GM19351 (cell line): ENCODE results near the gene GPT2.

ENCODE experiments used
- ATAC-seq: cut with Tn5 transposase; IDR thresholded peaks from one replicate; pipeline ENCODE4 v1.9.1; 2021; ENCODE audit warnings: mild to moderate bottlenecking, moderate library complexity; ENCODE audit not compliant: unreplicated experiment

Gene GPT2, protein sequence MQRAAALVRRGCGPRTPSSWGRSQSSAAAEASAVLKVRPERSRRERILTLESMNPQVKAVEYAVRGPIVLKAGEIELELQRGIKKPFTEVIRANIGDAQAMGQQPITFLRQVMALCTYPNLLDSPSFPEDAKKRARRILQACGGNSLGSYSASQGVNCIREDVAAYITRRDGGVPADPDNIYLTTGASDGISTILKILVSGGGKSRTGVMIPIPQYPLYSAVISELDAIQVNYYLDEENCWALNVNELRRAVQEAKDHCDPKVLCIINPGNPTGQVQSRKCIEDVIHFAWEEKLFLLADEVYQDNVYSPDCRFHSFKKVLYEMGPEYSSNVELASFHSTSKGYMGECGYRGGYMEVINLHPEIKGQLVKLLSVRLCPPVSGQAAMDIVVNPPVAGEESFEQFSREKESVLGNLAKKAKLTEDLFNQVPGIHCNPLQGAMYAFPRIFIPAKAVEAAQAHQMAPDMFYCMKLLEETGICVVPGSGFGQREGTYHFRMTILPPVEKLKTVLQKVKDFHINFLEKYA

DNA sequence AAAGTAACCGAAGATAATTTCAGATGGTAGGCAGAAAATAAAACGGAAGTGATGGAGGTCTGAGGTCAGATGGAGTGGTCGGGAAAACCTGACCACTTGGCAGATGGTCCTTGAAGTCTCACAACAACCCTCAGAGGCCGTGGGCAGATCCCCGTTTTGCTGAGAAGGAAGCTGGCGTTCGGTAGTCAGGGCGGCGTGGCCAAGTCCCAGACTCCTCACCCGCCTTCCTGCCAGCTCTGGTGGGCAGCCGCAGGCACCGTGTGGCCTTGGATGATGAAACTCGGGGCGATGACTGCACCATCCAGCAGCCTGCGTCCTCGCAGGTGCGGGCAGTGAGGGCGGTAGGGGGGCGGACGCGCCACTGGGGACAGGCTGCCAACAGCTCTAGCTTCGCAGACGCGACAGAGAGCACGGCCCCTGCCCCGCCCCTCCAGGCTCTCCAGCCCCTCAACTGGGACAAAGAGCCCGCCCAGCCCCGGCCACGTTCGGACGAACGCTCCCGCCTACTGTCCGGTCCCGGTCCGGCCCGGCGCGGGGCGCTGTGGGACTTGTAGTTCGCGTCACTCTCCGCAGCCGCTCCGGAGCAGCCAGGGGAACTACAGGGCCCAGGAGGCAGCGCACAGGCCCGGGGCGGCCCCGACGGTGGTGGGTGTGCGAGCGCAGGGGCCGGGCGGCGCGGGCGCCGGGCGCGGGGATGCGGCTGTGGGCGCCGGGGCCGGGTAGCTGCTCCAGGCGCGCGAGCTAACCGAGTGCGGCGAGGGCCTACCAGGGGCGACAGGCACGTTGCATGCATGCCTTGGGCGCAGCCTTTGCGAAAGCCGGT, at the start of gene GPT2:
GPT2 (plus strand) TSS at position 673 of the 823 bp plus-strand sequence. CDS start 354 bp downstream, outside the sequence.
- peak; percentile 96 for ATAC-seq

DNA sequence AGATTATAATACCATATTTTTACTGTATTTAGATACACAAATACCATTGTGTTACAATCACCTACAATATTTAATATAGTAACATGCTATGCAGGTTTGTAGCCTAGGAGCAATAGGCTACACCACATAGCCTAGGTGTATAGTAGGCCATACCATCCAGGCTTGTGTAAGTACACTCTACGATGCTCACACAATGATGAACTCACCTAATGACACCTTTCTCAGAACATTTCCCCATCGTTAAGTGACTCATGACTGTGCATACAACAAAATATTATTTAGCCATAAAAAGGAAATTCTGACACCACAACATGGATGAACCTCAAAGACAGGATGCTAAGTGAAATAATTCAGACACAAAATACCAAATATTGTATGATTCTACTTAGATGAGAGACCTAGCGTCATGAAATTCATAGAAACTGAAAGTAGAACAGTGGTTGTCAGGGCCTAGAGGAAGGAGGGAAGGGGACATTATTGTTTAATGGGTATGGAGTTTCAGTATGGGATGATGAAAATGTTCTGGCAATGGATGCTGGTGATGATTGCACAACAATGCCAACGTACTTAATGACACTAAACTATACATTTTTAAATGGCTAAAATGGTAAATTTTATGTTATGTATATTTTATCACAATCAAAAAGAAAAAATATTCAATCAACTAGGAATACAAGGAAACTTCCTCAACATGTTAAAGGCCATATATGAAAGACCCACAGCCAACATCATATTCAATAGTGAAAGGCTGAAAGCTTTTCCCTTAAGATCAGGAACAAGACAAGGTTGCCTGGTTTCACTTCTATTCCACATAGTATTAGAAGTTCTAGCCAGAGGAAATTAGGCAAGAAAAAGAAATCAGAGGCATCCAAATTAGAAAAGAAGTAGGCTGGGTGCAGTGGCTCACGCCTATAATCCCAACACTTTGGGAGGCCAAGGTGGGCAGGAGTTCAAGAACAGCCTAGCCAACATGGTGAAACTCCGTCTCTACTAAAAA, 47.3 kb upstream of the GPT2 start:
- no peak for ATAC-seq

DNA sequence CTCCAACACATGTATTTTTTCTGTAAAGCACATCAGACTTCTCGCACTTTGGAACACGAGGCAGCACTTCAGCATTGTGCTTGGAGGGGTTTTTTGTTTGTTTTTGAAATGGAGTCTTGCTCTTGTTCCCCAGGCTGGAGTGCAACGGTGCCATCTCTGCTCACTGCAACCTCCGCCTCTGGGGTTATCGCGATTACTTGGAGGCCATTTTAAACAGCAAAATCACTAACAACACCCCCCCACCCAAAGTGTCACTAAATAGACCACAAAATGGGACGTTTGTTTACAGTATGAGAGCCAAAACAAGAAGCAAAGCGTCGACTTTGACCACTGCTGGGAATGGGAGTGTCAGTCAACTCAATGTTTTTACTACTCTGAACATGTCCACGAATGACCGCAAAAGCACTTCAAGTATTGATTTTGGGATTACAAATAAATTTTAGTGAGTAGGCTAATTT, 44.1 kb upstream of the GPT2 start:
- ATAC-seq: no peak

DNA sequence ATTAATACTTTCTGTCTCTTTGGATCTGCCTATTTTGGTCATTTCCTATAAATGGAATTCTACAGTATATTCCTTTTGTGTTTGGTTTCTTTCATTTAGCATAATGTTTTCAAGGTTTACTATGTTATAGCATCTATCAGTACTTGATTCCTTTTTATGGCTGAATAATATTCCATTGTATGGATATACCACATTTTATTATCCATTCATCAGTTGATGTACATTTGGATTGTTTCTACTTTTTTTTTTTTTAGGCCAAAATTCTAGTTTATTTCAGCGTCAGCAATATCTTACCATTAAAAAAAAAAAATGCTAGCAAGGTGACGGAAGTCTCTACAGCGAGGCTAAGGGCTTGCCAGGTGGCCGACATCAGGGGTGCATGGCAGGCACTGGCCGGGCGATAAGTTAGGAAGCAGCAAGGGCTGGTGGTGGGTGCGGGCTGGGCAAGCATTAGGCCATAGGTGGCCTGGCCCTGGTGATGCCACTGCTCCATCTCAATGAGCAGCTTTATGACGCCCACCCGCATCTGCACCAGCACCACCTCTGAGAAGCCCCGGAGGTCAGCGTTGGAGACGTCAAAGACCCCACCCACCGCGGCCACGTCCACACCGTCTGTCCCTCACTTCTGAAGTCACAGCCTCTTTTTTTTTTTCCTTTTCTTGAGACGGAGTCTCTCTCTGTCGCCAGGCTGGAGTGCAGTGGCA, 41.8 kb upstream of the GPT2 start:
- ATAC-seq: no peak

DNA sequence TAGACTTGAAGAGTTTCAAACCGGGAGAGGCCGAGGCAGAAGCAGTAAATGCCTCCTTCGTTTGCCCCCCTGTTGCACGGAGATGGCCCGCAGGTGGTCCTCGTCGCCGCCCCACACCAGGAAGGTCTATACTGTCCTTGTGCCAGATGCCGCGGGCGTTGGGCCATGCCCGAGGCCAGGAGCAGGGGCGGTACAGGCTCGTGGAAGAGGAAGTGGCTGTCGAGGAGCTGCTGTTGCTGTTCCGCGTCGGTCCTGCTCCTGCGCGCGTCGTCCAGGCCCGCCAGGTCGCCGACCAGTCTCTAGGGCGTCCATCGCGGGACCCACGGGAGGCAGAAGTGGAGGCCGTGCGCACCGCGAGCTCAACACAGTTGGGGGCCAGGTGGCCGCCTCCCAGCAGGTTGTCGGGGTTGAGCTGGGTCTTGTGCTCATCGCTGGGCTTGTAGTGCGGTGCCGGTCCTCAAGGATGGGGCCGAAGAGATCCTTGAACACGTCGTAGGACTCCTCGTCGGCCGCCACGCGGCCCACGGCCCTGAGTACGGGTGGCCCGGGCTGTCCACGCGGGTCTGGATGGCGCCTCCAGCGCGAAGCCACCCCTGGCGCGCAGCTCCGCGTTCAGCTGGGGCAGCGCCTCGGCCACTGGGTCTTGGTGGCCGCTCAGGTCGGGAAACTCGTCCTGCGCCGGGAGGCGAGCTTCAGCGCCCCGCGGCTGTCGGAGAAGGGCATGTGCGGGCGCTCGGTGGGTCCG, 40.1 kb upstream of the GPT2 start:
- no peak for ATAC-seq

DNA sequence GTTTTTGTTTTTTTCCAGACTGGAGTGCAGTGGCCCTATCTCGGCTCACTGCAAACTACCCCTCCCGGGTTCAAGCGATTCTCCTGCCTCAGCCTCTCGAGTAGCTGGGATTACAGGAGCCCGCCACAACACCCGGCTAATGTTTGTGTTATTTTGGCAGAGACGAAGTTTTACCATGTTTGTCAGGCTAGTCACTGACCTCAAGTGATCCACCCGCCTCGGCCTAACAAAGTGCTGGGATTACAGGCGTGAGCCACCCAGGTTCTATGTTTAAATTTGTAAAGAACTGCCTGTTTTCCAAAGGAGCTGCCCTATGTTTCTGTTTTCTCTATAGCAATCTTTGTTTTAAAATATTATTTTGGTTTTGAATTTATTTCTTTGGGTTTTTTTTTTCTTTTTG, 39.4 kb upstream of the GPT2 start:
- ATAC-seq: no peak

DNA sequence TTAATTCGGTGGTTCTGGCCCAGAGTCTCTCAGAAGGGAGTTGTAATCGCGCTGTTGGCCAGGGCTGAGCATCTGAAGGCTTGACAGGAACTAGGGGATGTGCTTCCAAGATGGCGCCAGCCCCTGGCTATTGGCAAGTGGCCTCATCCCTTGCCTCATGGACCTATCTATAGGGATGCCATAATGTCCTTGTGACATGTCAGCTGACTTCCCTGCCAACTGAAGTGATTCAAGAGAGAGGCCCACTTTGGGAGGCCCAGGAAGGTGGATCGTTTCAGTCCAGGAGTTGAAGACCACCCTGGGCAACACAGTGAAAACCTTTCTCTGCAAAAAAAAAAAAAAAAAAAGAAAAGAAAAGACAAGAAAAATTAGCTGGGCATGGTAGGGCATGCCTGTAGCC, 38.2 kb upstream of the GPT2 start:
- ATAC-seq: no peak

DNA sequence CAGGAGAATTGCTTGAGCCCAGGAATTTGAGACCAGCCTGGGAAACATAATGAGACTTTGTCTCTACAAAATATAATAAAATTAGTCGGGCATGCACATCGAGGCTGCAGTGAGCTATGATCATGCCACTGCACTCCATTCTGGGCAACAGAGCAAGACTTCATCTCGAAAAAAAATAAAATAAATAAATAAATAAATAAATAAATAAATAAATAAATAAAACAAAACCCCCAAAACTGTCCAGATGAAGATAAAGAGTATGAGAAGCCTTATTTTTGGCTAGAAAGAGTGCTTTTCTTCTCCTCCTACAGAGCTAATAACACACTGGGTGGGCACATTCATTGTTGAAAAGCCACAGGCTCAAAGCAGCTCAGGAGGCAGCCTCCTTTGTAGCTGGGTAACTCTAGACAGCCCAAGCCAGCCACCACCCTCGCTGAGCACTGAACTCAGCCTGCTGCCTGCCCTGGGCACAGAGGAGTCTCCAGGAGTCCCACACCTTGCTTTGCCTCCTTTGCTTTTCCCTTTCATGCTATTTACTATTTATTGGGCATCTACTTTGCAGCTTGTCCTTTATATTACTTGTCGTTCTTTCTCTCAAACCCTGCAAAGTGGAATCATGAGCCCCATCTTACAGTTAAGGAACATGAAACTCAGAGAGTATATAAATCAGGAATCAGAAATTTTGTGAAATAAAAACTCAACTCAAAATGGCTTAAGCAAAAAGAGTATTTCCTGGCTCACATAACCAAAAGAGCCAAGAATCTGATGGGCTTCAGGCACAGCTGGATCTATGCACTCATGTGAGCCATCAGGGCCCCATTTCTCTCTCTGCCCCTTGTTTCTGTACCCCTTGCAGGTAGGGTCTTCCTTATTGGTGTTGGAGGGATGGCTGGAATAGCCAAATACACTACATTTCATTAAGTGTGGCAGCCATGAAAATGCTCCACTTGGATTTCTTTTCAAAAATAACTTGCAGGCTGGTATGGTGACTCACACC, 35.1 kb upstream of the GPT2 start:
- ATAC-seq: no peak

DNA sequence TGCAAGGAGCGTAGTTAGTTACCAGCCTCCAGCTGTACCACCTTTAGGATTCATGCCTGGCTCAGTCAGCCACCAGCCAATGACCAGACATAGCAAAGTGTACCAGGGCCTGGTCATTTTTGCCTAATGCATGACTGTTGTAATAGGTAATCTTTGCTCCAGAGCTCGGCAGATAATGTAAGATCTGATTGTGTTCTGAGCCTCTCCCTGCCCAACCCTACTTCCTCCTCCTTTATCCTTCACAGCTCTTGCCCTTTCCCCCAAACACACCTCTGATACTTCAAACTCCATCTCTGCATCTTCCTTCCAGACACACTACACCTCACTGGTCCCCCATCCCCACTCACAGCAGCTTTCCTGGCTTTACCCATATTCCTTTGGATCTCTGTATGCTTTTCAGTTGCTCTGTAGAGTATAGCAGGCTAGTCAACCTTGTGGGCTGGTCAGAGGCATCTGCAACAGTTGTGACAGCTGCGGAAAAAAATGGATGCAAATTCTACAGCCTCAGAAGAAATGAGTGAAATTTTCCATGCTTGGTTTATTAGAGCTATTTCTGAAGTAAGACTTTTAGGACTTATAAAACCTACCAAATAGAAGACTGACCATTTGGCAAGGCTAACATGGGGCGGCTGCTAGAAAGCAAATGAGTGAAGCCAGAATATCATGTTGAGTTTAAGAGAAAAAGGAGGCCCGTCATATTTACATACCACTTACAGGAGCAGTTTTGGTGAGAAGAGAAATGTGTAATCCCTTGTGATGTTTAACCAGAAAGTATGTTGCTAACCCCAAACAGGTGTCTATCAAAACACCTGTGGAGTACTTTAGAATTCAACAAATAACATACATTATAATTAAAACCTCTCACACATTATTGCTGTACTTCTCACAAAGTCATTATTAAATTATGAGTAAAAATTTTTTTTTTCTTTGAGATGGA, 33.3 kb upstream of the GPT2 start:
- ATAC-seq: peak; percentile 76

DNA sequence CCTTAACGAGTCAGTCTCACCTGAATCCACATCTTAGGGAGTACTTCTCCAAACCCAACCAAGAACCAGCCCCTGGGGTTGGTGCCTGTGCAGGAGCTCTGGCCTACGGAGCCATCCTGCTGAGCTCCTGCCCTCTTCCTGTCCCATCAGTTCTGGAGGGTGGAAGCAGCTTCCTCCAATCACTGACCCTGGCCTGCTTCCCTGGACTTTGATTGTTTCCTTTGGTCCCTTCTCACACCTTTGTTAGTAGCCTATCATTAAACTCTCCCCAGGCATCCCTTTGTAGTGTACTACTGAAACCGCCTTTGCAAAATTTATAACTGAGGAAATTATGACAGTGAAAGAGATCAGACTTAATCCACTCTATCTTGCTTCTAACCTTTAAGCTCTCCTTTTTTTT, 32.0 kb upstream of the GPT2 start:
- ATAC-seq: no peak

DNA sequence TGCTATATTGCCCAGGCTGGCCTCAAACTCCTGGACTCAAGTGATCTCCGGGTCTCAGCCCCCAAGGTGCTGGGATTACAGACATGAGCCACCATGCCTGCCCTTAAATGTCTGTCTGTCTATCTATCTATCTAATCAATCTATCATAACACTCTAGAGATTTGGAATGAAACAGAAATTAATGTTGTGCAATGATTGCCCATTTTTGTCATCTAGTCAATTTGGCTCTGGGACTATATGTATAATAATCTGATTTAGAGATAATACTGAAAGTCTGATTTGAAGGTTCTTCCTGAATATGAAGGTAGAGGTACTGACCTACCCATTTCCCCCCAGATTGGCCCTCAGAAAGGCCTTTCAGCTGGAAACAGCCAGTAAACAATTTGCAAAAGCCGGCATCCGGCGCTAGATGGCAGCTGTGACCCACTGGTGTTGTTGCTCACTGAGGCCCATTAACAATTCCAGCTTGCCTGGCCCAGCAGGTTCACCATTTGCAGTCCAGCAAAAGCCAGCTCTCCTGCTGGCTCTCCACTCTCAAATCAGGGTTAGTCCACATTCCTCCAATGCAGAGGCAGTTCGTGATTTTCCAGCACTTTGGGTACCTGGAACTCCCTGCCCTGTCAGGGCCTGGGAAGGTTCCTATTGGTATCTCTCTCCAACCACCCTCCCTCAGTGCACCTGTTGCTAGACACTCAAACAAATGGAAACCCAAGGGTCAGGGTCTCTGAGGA, 30.3 kb upstream of the GPT2 start:
- ATAC-seq: no peak

DNA sequence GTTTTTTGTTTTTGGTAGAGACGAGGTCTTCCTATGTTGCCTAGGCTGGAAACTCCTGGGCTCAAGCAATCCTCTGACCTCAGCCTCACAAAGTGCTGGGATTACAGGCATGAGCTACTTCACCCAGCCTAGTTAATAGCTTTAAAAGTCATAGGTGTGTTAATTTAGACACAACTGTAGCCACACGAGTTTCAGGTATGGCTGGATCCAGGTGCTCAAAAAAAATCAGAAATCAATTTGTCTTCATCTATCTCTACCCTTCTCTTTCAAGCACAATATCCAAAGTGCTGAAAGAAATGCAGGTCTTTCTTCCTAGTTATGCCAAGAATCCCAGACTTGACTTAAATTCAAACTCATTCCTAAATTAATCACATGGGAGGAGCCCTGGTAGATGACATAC, 29.3 kb upstream of the GPT2 start:
- ATAC-seq: no peak

DNA sequence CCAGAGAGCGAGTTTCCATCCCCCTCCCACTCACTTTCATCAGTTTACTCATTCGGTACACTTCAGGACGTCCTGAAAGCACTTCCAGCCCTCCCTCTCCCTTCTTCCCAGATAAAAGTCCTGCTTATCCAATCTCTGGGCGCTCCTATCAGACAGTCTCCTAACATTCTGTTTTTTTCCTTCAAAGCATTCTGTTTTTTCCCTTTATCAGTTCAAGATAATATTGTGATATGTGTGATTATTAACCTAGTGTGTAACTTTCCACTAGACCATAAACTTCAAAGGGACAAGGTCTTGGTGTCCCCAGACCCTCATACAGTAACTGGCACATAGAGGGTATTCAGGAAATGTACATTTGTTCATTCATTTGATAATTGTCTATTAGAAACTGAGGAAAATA, 28.8 kb upstream of the GPT2 start:
- no peak for ATAC-seq

DNA sequence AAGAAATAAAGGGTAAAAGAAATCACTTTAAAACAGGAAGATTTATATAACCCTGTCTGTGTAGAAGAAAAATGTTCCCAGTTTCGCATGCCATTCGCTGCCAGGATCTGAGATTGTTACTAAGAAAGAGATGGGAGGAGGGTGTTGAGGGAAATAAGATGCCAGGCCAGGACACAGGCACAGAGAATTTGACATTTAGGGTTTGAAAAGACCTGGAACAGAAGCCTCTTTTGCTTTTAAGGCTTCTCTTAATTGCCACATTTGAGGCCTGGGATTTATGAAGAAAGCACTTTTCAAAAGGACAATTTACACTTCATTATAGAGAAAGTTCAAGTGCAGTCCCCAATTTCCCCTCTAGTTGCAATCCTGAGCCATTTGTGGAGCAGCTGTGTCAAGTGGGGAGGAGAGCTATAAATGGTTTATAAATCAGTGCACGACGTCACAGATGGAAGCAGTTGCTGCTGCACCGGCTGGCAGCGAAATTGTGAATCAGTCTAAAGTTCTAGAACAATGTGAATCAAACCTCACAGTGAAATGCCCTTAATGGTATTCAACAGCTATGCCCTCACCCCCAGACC, 26.7 kb upstream of the GPT2 start:
- no peak for ATAC-seq

DNA sequence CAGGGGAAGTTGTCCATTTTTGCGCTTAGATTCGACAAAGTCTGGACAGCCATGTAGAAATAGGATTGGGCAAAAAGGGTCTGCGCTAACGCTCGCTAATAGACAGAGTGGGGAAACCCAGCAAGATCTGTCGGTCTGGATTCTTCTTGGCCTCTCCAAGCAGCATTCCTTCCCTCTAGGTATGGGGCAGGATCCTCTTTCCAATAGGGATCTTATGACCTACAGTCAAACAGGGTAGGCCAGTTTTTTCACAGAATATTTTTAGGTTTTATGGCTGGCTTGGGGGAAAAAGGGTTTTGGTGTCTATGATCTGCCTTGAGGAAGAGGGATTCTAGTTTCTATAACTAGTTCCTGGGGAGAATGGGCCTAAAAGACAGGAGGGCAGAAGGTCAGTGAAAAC, 26.0 kb upstream of the GPT2 start:
- no peak for ATAC-seq

DNA sequence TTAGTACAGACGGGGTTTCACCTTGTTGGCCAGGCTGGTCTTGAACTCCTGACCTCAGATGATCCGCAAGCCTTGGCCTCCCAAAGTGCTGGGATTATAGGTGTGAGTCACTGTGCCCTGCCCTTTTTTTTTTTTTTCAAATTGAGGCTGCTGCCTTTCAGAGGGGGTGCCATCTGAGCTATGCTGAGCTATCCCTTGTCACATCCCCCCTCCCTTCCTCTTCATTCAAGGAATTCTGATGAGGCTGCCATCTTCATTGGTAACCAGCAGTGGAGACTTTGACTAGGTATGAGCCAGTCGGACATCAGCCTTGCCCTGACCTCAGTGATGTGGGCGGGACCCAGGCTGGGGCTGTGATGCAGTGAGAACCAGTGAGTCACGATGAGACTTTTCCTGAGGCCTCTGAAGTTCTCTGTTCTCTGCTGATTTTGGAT, 24.4 kb upstream of the GPT2 start:
- no peak for ATAC-seq
